Measurements from ENCODE around the gene KIF5C. TPM values are rescaled to one million over a fixed set of nuclear protein-coding genes. Genes with fewer than 3 reads are reported as not detected.

Gene KIF5C
- total RNA-seq, 1 donor from 2014 or later, result 673 TPM

GRCh38 chr2:149063177-149063576 is 188.2 kb downstream of the KIF5C start:
- no peaks in the 10 kb centered on the region for H3K9me3 Mint-ChIP-seq (ENCODE audit: unreplicated experiment)
- no peak overlapping the region for H3K27ac Mint-ChIP-seq (ENCODE audit: unreplicated experiment)
- H3K27me3 Mint-ChIP-seq (ENCODE audit: unreplicated experiment), result no peaks in the 10 kb centered on the region
- no peaks in the 10 kb centered on the region for H3K36me3 Mint-ChIP-seq (ENCODE audit: unreplicated experiment)
- no peak overlapping the region for H3K4me3 Mint-ChIP-seq (ENCODE audit: unreplicated experiment)
- no peak for TF ChIP-seq CTCF (IDR thresholded peaks at IDR 0.05; ENCODE audit: partially characterized antibody, unreplicated experiment)
- peaks cover 13% of the 10 kb centered on the region for H3K4me1 Mint-ChIP-seq (ENCODE audit: low read depth, unreplicated experiment)
- no peak for DNase-seq

- Mint-ChIP-seq H3K4me3 (ENCODE audit: unreplicated experiment) (no peak overlapping the region), H3K4me1 (ENCODE audit: low read depth, unreplicated experiment) (peaks cover 13% of the 10 kb centered on the region), H3K9me3 (ENCODE audit: unreplicated experiment) (no peaks in the 10 kb centered on the region), H3K27ac (ENCODE audit: unreplicated experiment) (no peak overlapping the region), H3K27me3 (ENCODE audit: unreplicated experiment) (no peaks in the 10 kb centered on the region), H3K36me3 (ENCODE audit: unreplicated experiment) (no peaks in the 10 kb centered on the region)
- no peak for TF ChIP-seq CTCF (IDR thresholded peaks at IDR 0.05; ENCODE audit: partially characterized antibody, unreplicated experiment)
- DNase-seq, result no peak
These were observed 189.4 kb downstream of the KIF5C start for GRCh38 chr2:149064365-149064841.

GRCh38 chr2:149064856-149065630 is 190.0 kb downstream of the KIF5C start:
- no peaks in the 10 kb centered on the region for H3K9me3 Mint-ChIP-seq (ENCODE audit: unreplicated experiment)
- no peak for TF ChIP-seq CTCF (IDR thresholded peaks at IDR 0.05; ENCODE audit: partially characterized antibody, unreplicated experiment)
- no peak overlapping the region for H3K27ac Mint-ChIP-seq (ENCODE audit: unreplicated experiment)
- H3K27me3 Mint-ChIP-seq (ENCODE audit: unreplicated experiment), result no peaks in the 10 kb centered on the region
- H3K4me1 Mint-ChIP-seq (ENCODE audit: low read depth, unreplicated experiment), result peaks cover 13% of the 10 kb centered on the region
- no peaks in the 10 kb centered on the region for H3K36me3 Mint-ChIP-seq (ENCODE audit: unreplicated experiment)
- DNase-seq, result no peak
- H3K4me3 Mint-ChIP-seq (ENCODE audit: unreplicated experiment), result no peak overlapping the region

- TF ChIP-seq CTCF (IDR thresholded peaks at IDR 0.05; ENCODE audit: partially characterized antibody, unreplicated experiment), result no peak
- no peak overlapping the region for H3K27ac Mint-ChIP-seq (ENCODE audit: unreplicated experiment)
- H3K9me3 Mint-ChIP-seq (ENCODE audit: unreplicated experiment), result no peaks in the 10 kb centered on the region
- H3K36me3 Mint-ChIP-seq (ENCODE audit: unreplicated experiment), result no peaks in the 10 kb centered on the region
- peaks cover 10% of the 10 kb centered on the region for H3K4me1 Mint-ChIP-seq (ENCODE audit: low read depth, unreplicated experiment)
- no peak for DNase-seq
- H3K4me3 Mint-ChIP-seq (ENCODE audit: unreplicated experiment), result no peak overlapping the region
- no peaks in the 10 kb centered on the region for H3K27me3 Mint-ChIP-seq (ENCODE audit: unreplicated experiment)
These were observed 193.4 kb downstream of the KIF5C start for GRCh38 chr2:149068225-149068995.

Data from glutamatergic neuron (in vitro differentiated cells).